ENCODE data around the gene SYT9.
"Not testable (repeated sequence)": the region's sequence is repeated elsewhere in the genome, so short reads cannot be mapped to it uniquely, and the experiment has no call there.

Gene SYT9

GRCh38 chr11:7508087-7508486 lies 256.4 kb downstream of the SYT9 start:
- DNase-seq (ENCODE audit: low read depth), result no peak

DNA sequence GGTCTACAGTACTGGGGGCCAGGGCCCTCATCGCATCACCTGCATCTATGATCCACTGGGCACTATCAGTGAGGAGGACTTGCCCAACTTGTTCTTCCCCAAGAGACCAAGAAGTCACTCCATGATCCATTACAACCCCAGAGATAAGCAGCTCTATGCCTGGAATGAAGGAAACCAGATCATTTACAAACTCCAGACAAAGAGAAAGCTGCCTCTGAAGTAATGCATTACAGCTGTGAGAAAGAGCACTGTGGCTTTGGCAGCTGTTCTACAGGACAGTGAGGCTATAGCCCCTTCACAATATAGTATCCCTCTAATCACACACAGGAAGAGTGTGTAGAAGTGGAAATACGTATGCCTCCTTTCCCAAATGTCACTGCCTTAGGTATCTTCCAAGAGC lies 258.3 kb downstream of the SYT9 start:
- DNase-seq (ENCODE audit: low read depth), result no peak

GRCh38 chr11:7511401-7511800 lies 259.7 kb downstream of the SYT9 start:
- DNase-seq (ENCODE audit: low read depth), result no peak

GRCh38 chr11:7512525-7513233 lies 261.0 kb downstream of the SYT9 start:
- no peak for DNase-seq (ENCODE audit: low read depth)

GRCh38 chr11:7513234-7514098 lies 261.8 kb downstream of the SYT9 start, which contains the start of gene PPFIBP2:
TSS of gene PPFIBP2 (plus strand) at chr11:7513999. CDS start at chr11:7549476, 35,477 bp downstream.
- DNase-seq (ENCODE audit: low read depth), result peak; percentile 71

DNA sequence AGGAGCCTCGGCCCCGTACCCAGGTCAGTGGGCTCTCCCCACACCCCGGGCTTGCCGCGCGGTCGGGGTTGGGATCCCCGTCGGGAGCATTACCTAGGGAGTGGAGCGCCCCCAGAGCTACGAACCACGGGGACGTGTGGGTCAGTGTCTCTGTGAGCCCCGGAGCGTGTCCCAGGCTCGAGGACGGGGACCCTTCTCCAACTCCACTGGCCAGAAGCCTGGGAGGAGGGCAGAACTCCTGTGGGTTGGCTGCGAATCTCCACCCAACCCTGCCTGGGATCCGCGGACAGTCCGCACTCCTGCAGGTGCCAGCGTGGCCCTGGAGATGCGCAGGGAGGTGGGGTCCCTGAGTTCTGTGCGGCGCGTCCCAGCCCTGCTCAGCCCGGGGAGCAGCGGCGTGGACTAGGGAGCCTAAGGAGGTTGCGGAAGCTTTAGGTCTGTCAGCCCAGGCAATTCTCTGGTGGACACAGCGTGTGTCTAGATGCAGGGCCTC lies 262.4 kb downstream of the SYT9 start:
- DNase-seq (ENCODE audit: low read depth), result no peak

DNA sequence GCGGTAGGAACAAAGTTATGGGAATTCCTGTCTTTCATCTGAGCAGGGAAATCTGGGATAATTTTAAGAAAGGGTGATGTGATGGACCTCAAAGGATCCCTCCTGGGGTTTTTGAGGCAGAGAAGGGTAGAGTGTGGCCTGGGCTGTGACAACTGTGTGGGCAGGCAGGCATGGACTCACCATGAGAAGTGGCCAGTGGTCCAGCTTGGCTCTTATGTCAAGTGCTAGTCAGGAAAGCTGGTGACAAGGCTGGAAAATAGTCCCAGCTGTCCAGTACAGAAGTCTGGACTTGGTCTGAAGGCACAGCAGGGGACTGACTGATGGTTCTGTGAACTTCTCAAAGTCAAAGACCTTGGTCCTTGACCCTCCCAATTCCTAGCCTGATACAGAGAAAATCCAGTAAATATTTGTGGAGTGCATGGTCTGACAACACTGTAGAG lies 263.8 kb downstream of the SYT9 start:
- DNase-seq (ENCODE audit: low read depth), result no peak

GRCh38 chr11:7516475-7516874 lies 264.8 kb downstream of the SYT9 start:
- no peak for DNase-seq (ENCODE audit: low read depth)

DNA sequence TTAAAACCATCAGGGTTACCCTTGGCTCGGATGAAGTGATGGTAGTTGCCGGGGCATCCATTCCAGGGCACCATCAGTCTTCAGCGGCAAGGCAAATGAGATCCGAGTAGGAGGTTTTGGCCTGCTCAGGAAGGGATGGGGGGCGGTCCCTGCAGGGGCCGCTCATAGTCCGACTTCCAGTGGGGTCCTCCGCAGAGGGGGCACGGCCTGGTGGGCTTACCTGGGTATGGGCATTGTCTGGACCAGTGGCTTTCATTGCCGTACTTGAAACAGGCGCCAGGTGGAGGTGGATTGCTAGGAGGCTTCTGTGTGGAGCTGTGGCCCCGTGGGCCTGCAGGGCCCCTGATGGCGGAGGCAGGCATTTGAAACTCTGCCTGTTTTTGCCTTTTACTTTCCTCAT lies 266.0 kb downstream of the SYT9 start:
- not testable (repeated sequence) for DNase-seq (ENCODE audit: low read depth)

All from ELR (cell line).